ENCODE measurements around the gene ZC3H7B.
A peak's percentile ranks its signal among the peaks of the same experiment; 100 is the strongest.
"Not testable (repeated sequence)": the region's sequence is repeated elsewhere in the genome, so short reads cannot be mapped to it uniquely, and the experiment has no call there.

Gene ZC3H7B

GRCh38 chr22:41398921-41399320 is 97.6 kb downstream of the ZC3H7B start:
- 0 out of 2 replicates have a peak, but pooled peaks cover 2% of the 10 kb centered on the region for H3K36me3 ChIP-seq (ENCODE audit: control insufficient read depth, insufficient read depth, low read length)
- no peak for DNase-seq (ENCODE audit: low read depth, low spot score)
- no peak overlapping the region for H3K27ac ChIP-seq (ENCODE audit: low read length)
- no peaks in the 10 kb centered on the region for H3K27me3 ChIP-seq (ENCODE audit: control insufficient read depth, insufficient read depth, low read length)
- no peaks in the 10 kb centered on the region for H3K4me1 ChIP-seq (ENCODE audit: control insufficient read depth, insufficient read depth, low read length)
- no peak overlapping the region for H3K4me3 ChIP-seq (ENCODE audit: low read length)
- no peaks in the 10 kb centered on the region for H3K9me3 ChIP-seq (ENCODE audit: control insufficient read depth, insufficient read depth, low read length)
- WGBS (ENCODE audit: insufficient coverage, insufficient read length), result no CpG with 5 or more reads among the region's 8 CpGs

GRCh38 chr22:41401781-41402648 is 100.7 kb downstream of the ZC3H7B start:
- no peak for DNase-seq (ENCODE audit: low read depth, low spot score)
- H3K4me3 ChIP-seq (ENCODE audit: low read length), result no peak overlapping the region
- no peak overlapping the region for H3K27ac ChIP-seq (ENCODE audit: low read length)
- no peaks in the 10 kb centered on the region for H3K27me3 ChIP-seq (ENCODE audit: control insufficient read depth, insufficient read depth, low read length)
- H3K36me3 ChIP-seq (ENCODE audit: control insufficient read depth, insufficient read depth, low read length), result no peaks in the 10 kb centered on the region
- no peaks in the 10 kb centered on the region for H3K9me3 ChIP-seq (ENCODE audit: control insufficient read depth, insufficient read depth, low read length)
- no CpG with 5 or more reads among the region's 16 CpGs for WGBS (ENCODE audit: insufficient coverage, insufficient read length)
- H3K4me1 ChIP-seq (ENCODE audit: control insufficient read depth, insufficient read depth, low read length), result no peaks in the 10 kb centered on the region

GRCh38 chr22:41402851-41403250 is 101.5 kb downstream of the ZC3H7B start:
- not testable (repeated sequence) for H3K36me3 ChIP-seq (ENCODE audit: control insufficient read depth, insufficient read depth, low read length); DNase-seq (ENCODE audit: low read depth, low spot score); H3K4me1 ChIP-seq (ENCODE audit: control insufficient read depth, insufficient read depth, low read length); H3K4me3 ChIP-seq (ENCODE audit: low read length); H3K27me3 ChIP-seq (ENCODE audit: control insufficient read depth, insufficient read depth, low read length); H3K9me3 ChIP-seq (ENCODE audit: control insufficient read depth, insufficient read depth, low read length); H3K27ac ChIP-seq (ENCODE audit: low read length)
- no CpG with 5 or more reads among the region's 14 CpGs for WGBS (ENCODE audit: insufficient coverage, insufficient read length)

- WGBS (ENCODE audit: insufficient coverage, insufficient read length), result no CpG with 5 or more reads among the region's 18 CpGs
- H3K9me3 ChIP-seq (ENCODE audit: control insufficient read depth, insufficient read depth, low read length), result no peaks in the 10 kb centered on the region
- H3K27me3 ChIP-seq (ENCODE audit: control insufficient read depth, insufficient read depth, low read length), result no peaks in the 10 kb centered on the region
- DNase-seq (ENCODE audit: low read depth, low spot score), result peak; percentile 86
- H3K4me3 ChIP-seq (ENCODE audit: low read length), result no peak overlapping the region
- no peak overlapping the region for H3K27ac ChIP-seq (ENCODE audit: low read length)
- no peaks in the 10 kb centered on the region for H3K4me1 ChIP-seq (ENCODE audit: control insufficient read depth, insufficient read depth, low read length)
- no peaks in the 10 kb centered on the region for H3K36me3 ChIP-seq (ENCODE audit: control insufficient read depth, insufficient read depth, low read length)
Measured at GRCh38 chr22:41403532-41404318, 102.4 kb downstream of the ZC3H7B start.

GRCh38 chr22:41405588-41405987 is 104.3 kb downstream of the ZC3H7B start:
- no peak overlapping the region for H3K4me3 ChIP-seq (ENCODE audit: low read length)
- WGBS (ENCODE audit: insufficient coverage, insufficient read length), result no CpG with 5 or more reads among the region's 8 CpGs

GRCh38 chr22:41406410-41406809 is 105.1 kb downstream of the ZC3H7B start:
- H3K27me3 ChIP-seq (ENCODE audit: control insufficient read depth, insufficient read depth, low read length), result no peaks in the 10 kb centered on the region
- H3K27ac ChIP-seq (ENCODE audit: low read length), result no peak overlapping the region
- no peaks in the 10 kb centered on the region for H3K36me3 ChIP-seq (ENCODE audit: control insufficient read depth, insufficient read depth, low read length)
- no peaks in the 10 kb centered on the region for H3K4me1 ChIP-seq (ENCODE audit: control insufficient read depth, insufficient read depth, low read length)
- H3K4me3 ChIP-seq (ENCODE audit: low read length), result no peak overlapping the region
- DNase-seq (ENCODE audit: low read depth, low spot score), result no peak
- no peaks in the 10 kb centered on the region for H3K9me3 ChIP-seq (ENCODE audit: control insufficient read depth, insufficient read depth, low read length)

More at GRCh38 chr22:41405588-41405987, 104.3 kb downstream of the ZC3H7B start:
- Histone ChIP-seq H3K27ac (ENCODE audit: low read length) (no peak overlapping the region), H3K4me1 (ENCODE audit: control insufficient read depth, insufficient read depth, low read length) (no peaks in the 10 kb centered on the region), H3K27me3 (ENCODE audit: control insufficient read depth, insufficient read depth, low read length) (no peaks in the 10 kb centered on the region), H3K9me3 (ENCODE audit: control insufficient read depth, insufficient read depth, low read length) (no peaks in the 10 kb centered on the region), H3K36me3 (ENCODE audit: control insufficient read depth, insufficient read depth, low read length) (no peaks in the 10 kb centered on the region)
- no peak for DNase-seq (ENCODE audit: low read depth, low spot score)

- no peaks in the 10 kb centered on the region for H3K9me3 ChIP-seq (ENCODE audit: control insufficient read depth, insufficient read depth, low read length)
- no peak for DNase-seq (ENCODE audit: low read depth, low spot score)
- no CpG with 5 or more reads among the region's 3 CpGs for WGBS (ENCODE audit: insufficient coverage, insufficient read length)
- H3K4me3 ChIP-seq (ENCODE audit: low read length), result no peak overlapping the region
- no peaks in the 10 kb centered on the region for H3K36me3 ChIP-seq (ENCODE audit: control insufficient read depth, insufficient read depth, low read length)
- peaks cover 2% of the 10 kb centered on the region; the same call in 1 of the 2 replicates for H3K4me1 ChIP-seq (ENCODE audit: control insufficient read depth, insufficient read depth, low read length)
- no peaks in the 10 kb centered on the region for H3K27me3 ChIP-seq (ENCODE audit: control insufficient read depth, insufficient read depth, low read length)
- no peak overlapping the region for H3K27ac ChIP-seq (ENCODE audit: low read length)
Measured at GRCh38 chr22:41407433-41407832, 106.1 kb downstream of the ZC3H7B start.

- H3K27ac ChIP-seq (ENCODE audit: low read length), result no peak overlapping the region
- H3K36me3 ChIP-seq (ENCODE audit: control insufficient read depth, insufficient read depth, low read length), result no peaks in the 10 kb centered on the region
- H3K27me3 ChIP-seq (ENCODE audit: control insufficient read depth, insufficient read depth, low read length), result no peaks in the 10 kb centered on the region
- no peak overlapping the region for H3K4me3 ChIP-seq (ENCODE audit: low read length)
- H3K9me3 ChIP-seq (ENCODE audit: control insufficient read depth, insufficient read depth, low read length), result no peaks in the 10 kb centered on the region
- peaks cover 2% of the 10 kb centered on the region for H3K4me1 ChIP-seq (ENCODE audit: control insufficient read depth, insufficient read depth, low read length)
- WGBS (ENCODE audit: insufficient coverage, insufficient read length), result no CpG with 5 or more reads among the region's 8 CpGs
- DNase-seq (ENCODE audit: low read depth, low spot score), result no peak
Measured at GRCh38 chr22:41408665-41409064, 107.3 kb downstream of the ZC3H7B start.
